Caco-2 (cell line): ENCODE data around the gene OR5T2. TPM values are rescaled to one million over a fixed set of nuclear protein-coding genes. Genes with fewer than 3 reads are reported as not detected.

Experiments
- BruUV-seq: library from RNA; stranded (reverse); fragments of 400-500 nt; replicated peaks from 2 replicates; lab custom pipeline; 2021; lab: Mats Ljungman, UMichigan
- CTCF ChIA-PET: fragments of 300-600 bp; sonication (Branson Sonifier 250); formaldehyde crosslinking; loops from one replicate; lab custom pipeline; 2022; ENCODE audit warnings: antibody characterized with exemption; lab: Charles Lee
- POLR2A ChIA-PET: fragments of 300-600 bp; sonication (Branson Sonifier 250); formaldehyde crosslinking; loops from one replicate; lab custom pipeline; 2022; ENCODE audit warnings: antibody characterized with exemption; lab: Charles Lee
- DNase-seq, 2 experiments: peaks; one replicate each; pipeline versions ENCODE4 v3.0.0 to v3.0.0-alpha.2; 2020 to 2022
- H3K27me3 ChIP-seq: replicated peaks from 2 replicates; pipeline ENCODE4 v1.6.0; 2011; ENCODE audit warnings: low read length; ENCODE audit not compliant: control insufficient read depth, insufficient read depth
- H3K36me3 ChIP-seq: 2 replicates; pipeline ENCODE4 v1.5.1; 2011; ENCODE audit warnings: low read length; ENCODE audit not compliant: control insufficient read depth, insufficient read depth
- H3K4me1 ChIP-seq: fragments of 250-450 bp; sonication (Bioruptor Pico); 2 replicates; pipeline ENCODE4 v1.5.1; 2020; ENCODE audit warnings: mild to moderate bottlenecking
- H3K4me3 ChIP-seq: 2 replicates; pipeline ENCODE4 v1.5.1; 2011; ENCODE audit warnings: low read depth, mild to moderate bottlenecking, control low read depth, low read length
- H3K9me3 ChIP-seq: fragments of 250-450 bp; sonication (Bioruptor Pico); 2 replicates; pipeline ENCODE4 v1.5.1; 2020; ENCODE audit warnings: mild to moderate bottlenecking, moderate library complexity
- H3K27ac Mint-ChIP-seq: one replicate; pipeline ENCODE4 v1.8.0; 2022; ENCODE audit warnings: mixed read lengths; ENCODE audit not compliant: unreplicated experiment
- H3K27me3 Mint-ChIP-seq: one replicate; pipeline ENCODE4 v1.8.0; 2022; ENCODE audit warnings: mixed read lengths; ENCODE audit not compliant: insufficient read depth, unreplicated experiment
- H3K36me3 Mint-ChIP-seq: one replicate; pipeline ENCODE4 v1.8.0; 2022; ENCODE audit warnings: mild to moderate bottlenecking, mixed read lengths; ENCODE audit not compliant: insufficient read depth, unreplicated experiment
- H3K4me1 Mint-ChIP-seq: one replicate; pipeline ENCODE4 v1.8.0; 2022; ENCODE audit warnings: low read depth, mixed read lengths; ENCODE audit not compliant: unreplicated experiment
- H3K4me3 Mint-ChIP-seq: one replicate; pipeline ENCODE4 v1.8.0; 2022; ENCODE audit warnings: mild to moderate bottlenecking, moderate library complexity, mixed read lengths; ENCODE audit not compliant: unreplicated experiment
- H3K9me3 Mint-ChIP-seq: one replicate; pipeline ENCODE4 v1.8.0; 2022; ENCODE audit warnings: mixed read lengths; ENCODE audit not compliant: unreplicated experiment
- intact Hi-C: fragments of 100-400 bp; cut with micrococcal nuclease; formaldehyde crosslinking; loops from one replicate; pipeline ENCODE4 v1.10.0; 2022; ENCODE audit not compliant: unreplicated experiment
- total RNA-seq: library from RNA; stranded (reverse); gene quantifications from 2 replicates; pipeline ENCODE4 v1.2.3, GENCODE V29; 2022
- TF ChIP-seq, protein P1 (sequence below), 2 experiments: fragments of 200-600 bp in 1 of 2; IDR thresholded peaks; 1 replicate in 1 of 2; 2 replicates in 1 of 2; pipeline versions ENCODE4 v1.5.1 to v1.8.0; 2011 to 2022; ENCODE audit warnings: antibody characterized with exemption in 1 of 2, control low read depth in 1 of 2, inconsistent platforms in 1 of 2, low read depth in 1 of 2, low read length in 1 of 2, mild to moderate bottlenecking in 1 of 2, moderate library complexity in 1 of 2; ENCODE audit not compliant: insufficient read depth in 1 of 2, severe bottlenecking in 1 of 2, unreplicated experiment in 1 of 2

The OR5T2 gene
- total RNA-seq, 1 experiment from 2014 or later, result not detected

- no TSS peak for BruUV-seq
- Histone ChIP-seq H3K4me1 (no peaks in the 10 kb centered on the region), H3K27me3 (no peaks in the 10 kb centered on the region), H3K4me3 (no peak overlapping the region), H3K9me3 (0 out of 2 replicates have a peak, but pooled peaks cover 4% of the 10 kb centered on the region), H3K36me3 (no peaks in the 10 kb centered on the region)
- intact Hi-C loops, result no loop called here
- Mint-ChIP-seq H3K4me3 (no peak overlapping the region), H3K9me3 (peaks cover 12% of the 10 kb centered on the region), H3K4me1 (no peaks in the 10 kb centered on the region), H3K36me3 (no peaks in the 10 kb centered on the region), H3K27me3 (no peaks in the 10 kb centered on the region), H3K27ac (no peak overlapping the region)
- DNase-seq, result no peak
- TF ChIP-seq, protein P1, sequence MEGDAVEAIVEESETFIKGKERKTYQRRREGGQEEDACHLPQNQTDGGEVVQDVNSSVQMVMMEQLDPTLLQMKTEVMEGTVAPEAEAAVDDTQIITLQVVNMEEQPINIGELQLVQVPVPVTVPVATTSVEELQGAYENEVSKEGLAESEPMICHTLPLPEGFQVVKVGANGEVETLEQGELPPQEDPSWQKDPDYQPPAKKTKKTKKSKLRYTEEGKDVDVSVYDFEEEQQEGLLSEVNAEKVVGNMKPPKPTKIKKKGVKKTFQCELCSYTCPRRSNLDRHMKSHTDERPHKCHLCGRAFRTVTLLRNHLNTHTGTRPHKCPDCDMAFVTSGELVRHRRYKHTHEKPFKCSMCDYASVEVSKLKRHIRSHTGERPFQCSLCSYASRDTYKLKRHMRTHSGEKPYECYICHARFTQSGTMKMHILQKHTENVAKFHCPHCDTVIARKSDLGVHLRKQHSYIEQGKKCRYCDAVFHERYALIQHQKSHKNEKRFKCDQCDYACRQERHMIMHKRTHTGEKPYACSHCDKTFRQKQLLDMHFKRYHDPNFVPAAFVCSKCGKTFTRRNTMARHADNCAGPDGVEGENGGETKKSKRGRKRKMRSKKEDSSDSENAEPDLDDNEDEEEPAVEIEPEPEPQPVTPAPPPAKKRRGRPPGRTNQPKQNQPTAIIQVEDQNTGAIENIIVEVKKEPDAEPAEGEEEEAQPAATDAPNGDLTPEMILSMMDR (IDR thresholded peaks at IDR 0.05; ENCODE audit: insufficient read depth in 1 of 2, low read depth in 1 of 2, low read length in 1 of 2, severe bottlenecking in 1 of 2, unreplicated experiment in 1 of 2), result no peak
- CTCF ChIA-PET, result no interaction called here
- POLR2A ChIA-PET, result no interaction called here
Observed at GRCh38 chr11:56183459-56183858, 50.6 kb downstream of the OR5T2 start.

Other genes with a start within 250 kb of the OR5T2 start
- not detected in 2 replicates for gene OR5F1, start 239.6 kb downstream of the OR5T2 start, total RNA-seq
- not detected in 2 replicates for gene OR5AS1, start 206.6 kb downstream of the OR5T2 start, total RNA-seq
- gene OR8I2, start 140.9 kb downstream of the OR5T2 start, total RNA-seq, result not detected in 2 replicates
- gene OR8H2, start 130.6 kb downstream of the OR5T2 start, total RNA-seq, result not detected in 2 replicates
- gene OR8H3, start 111.9 kb downstream of the OR5T2 start, total RNA-seq, result not detected in 2 replicates
- gene OR8J3, start 94.1 kb downstream of the OR5T2 start, total RNA-seq, result not detected in 2 replicates
- gene OR8K5, start 73.9 kb downstream of the OR5T2 start, total RNA-seq, result not detected in 2 replicates
- gene OR5J2, start 57.6 kb downstream of the OR5T2 start, total RNA-seq, result not detected in 2 replicates
- not detected in 2 replicates for gene OR5T3, start 18.0 kb upstream of the OR5T2 start, total RNA-seq
- not detected in 2 replicates for gene OR5T1, start 39.9 kb upstream of the OR5T2 start, total RNA-seq
- gene OR8H1, start 58.0 kb upstream of the OR5T2 start, total RNA-seq, result not detected in 2 replicates
- gene OR8K3, start 80.9 kb upstream of the OR5T2 start, total RNA-seq, result not detected in 2 replicates
- gene OR8K1, start 111.8 kb upstream of the OR5T2 start, total RNA-seq, result not detected in 2 replicates
- gene OR8J1, start 120.0 kb upstream of the OR5T2 start, total RNA-seq, result not detected in 2 replicates
- gene OR8U1, start 141.4 kb upstream of the OR5T2 start, total RNA-seq, result not detected in 2 replicates
- not detected in 2 replicates for gene OR5AL1, start 178.4 kb upstream of the OR5T2 start, total RNA-seq
- not detected in 2 replicates for gene OR5M3, start 239.1 kb upstream of the OR5T2 start, total RNA-seq